PFSK-1 (cell line): ENCODE measurements around the gene CEACAM1.

Experiments
- FOXP2 ChIP-seq: optimal IDR thresholded peaks from 2 replicates; pipeline ENCODE3; 2011; ENCODE audit warnings: borderline replicate concordance, control low read depth, inconsistent platforms; ENCODE audit not compliant: insufficient read depth; ENCODE audit errors: extremely low read length, extremely low read depth
- POLR2AphosphoS5 ChIP-seq: IDR thresholded peaks from 2 replicates; pipeline ENCODE4 v1.6.1; 2012; ENCODE audit warnings: low read depth, mild to moderate bottlenecking, control low read depth, low read length, moderate library complexity
- SIN3A ChIP-seq: IDR thresholded peaks from 2 replicates; pipeline ENCODE4 v1.6.1; 2012; ENCODE audit warnings: mild to moderate bottlenecking, low read length, moderate library complexity, borderline replicate concordance; ENCODE audit not compliant: insufficient read depth
- TAF1 ChIP-seq: IDR thresholded peaks from 2 replicates; pipeline ENCODE4 v1.6.1; 2012; ENCODE audit warnings: low read length, control low read depth, borderline replicate concordance; ENCODE audit not compliant: insufficient read depth
- TF ChIP-seq, protein P1 (sequence below), 2 experiments: IDR thresholded peaks; 2 replicates each; pipeline versions ENCODE4 v1.6.1 to v1.8.0; 2011 to 2012; ENCODE audit warnings: low read depth in 2 of 2, low read length in 2 of 2, control low read depth in 1 of 2, inconsistent platforms in 1 of 2, mild to moderate bottlenecking in 1 of 2, moderate library complexity in 1 of 2; ENCODE audit not compliant: insufficient read depth in 1 of 2

DNA sequence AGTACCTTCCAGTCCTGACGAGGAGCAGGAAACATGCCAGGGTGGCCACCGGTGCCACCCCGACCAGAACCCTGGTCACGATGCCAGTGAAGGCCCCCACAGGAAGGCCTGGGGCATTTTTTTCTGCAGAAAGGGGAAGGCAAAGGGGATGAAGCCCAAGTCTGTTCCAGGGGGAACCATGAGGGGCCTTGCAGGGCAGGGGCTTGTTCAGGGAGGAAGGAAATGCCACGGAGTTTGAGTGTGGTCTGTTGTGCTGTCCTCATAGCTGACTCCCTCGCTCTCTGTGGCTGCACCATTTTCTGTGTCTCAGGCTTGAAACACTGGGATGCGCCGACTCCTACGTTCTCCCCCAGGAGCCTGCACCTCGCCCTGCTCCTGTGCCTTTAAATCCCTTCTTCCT is 27.5 kb upstream of the CEACAM1 start:
- TF ChIP-seq TAF1 = no peak
- no peak for TF ChIP-seq SIN3A
- no peak for TF ChIP-seq POLR2AphosphoS5
- TF ChIP-seq, protein P1, sequence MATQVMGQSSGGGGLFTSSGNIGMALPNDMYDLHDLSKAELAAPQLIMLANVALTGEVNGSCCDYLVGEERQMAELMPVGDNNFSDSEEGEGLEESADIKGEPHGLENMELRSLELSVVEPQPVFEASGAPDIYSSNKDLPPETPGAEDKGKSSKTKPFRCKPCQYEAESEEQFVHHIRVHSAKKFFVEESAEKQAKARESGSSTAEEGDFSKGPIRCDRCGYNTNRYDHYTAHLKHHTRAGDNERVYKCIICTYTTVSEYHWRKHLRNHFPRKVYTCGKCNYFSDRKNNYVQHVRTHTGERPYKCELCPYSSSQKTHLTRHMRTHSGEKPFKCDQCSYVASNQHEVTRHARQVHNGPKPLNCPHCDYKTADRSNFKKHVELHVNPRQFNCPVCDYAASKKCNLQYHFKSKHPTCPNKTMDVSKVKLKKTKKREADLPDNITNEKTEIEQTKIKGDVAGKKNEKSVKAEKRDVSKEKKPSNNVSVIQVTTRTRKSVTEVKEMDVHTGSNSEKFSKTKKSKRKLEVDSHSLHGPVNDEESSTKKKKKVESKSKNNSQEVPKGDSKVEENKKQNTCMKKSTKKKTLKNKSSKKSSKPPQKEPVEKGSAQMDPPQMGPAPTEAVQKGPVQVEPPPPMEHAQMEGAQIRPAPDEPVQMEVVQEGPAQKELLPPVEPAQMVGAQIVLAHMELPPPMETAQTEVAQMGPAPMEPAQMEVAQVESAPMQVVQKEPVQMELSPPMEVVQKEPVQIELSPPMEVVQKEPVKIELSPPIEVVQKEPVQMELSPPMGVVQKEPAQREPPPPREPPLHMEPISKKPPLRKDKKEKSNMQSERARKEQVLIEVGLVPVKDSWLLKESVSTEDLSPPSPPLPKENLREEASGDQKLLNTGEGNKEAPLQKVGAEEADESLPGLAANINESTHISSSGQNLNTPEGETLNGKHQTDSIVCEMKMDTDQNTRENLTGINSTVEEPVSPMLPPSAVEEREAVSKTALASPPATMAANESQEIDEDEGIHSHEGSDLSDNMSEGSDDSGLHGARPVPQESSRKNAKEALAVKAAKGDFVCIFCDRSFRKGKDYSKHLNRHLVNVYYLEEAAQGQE (IDR thresholded peaks at IDR 0.05; ENCODE audit: insufficient read depth in 1 of 2, low read depth in 2 of 2, low read length in 2 of 2) = no peak
- TF ChIP-seq FOXP2 = no peak
